NOMO-1 (cell line): ENCODE results near the gene SPEM1.

Source experiments
- DNase-seq, 2 experiments: peaks; one replicate each; lab custom pipeline; 2025; ENCODE audit not compliant: unreplicated experiment in 2 of 2; lab: John Stamatoyannopoulos, UW

Gene SPEM1, protein sequence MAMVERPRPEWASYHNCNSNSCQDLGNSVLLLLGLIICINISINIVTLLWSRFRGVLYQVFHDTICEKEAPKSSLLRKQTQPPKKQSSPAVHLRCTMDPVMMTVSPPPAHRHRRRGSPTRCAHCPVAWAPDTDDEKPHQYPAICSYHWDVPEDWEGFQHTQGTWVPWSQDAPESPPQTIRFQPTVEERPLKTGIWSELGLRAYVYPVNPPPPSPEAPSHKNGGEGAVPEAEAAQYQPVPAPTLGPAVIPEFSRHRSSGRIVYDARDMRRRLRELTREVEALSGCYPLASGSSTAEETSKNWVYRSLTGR

DNA sequence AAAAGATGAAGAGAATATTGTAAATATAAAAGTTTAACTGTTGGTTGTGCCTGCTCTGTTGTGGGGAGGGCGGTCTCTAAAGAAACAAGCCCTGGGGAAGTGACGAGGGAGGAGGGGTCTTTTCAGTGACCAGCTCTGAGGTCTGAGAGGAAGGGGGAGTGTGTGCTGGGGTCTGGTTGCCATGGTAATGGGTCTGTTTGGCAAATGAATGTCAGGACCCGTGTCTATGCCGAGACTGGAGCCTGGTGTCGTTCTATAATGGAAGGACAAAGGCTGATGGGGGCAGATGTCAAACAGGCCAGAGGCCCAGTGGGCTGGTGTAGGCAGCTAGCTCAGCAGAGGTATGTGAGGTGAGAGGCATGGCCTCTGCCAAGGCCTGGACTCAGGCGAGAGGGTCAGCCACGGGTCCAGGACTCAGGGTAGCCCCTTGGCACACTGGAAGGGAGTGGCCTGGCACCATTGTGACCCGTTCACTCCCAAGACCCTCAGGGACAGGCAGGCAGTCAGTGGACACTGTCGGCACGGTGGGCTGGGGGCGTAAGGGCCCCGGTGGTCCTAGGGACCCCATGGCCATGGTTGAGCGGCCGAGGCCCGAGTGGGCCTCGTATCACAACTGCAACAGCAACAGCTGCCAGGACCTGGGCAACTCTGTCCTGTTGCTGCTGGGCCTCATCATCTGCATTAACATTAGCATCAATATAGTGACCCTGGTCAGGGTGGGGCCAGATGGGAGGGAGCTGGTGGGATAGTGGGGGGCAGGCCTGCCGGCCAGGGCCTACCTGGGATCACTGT lies at the start of gene SPEM1:
SPEM1 (plus strand) TSS at position 506 of the 792 bp plus-strand sequence; CDS start at position 567, 61 bp downstream.
- DNase-seq: no peak

DNA sequence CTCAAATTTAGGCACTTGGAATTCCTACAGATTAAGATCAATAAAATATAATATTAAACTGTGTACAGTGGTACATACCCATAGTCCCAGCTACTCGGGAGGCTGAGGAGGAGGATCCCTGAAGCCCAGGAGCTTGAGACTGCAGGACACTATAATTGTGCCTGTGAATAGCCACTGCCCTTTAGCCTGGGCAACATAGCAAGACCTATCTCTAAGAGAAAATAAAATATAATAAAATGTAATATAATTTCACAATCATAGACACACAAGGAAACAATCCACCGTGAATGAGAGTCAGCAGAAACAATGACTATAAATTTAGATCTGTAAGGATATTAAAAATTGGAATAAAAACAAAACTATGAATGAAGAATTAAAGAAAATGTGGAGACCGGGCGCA lies 49.3 kb upstream of the SPEM1 start:
- DNase-seq: no peak

DNA sequence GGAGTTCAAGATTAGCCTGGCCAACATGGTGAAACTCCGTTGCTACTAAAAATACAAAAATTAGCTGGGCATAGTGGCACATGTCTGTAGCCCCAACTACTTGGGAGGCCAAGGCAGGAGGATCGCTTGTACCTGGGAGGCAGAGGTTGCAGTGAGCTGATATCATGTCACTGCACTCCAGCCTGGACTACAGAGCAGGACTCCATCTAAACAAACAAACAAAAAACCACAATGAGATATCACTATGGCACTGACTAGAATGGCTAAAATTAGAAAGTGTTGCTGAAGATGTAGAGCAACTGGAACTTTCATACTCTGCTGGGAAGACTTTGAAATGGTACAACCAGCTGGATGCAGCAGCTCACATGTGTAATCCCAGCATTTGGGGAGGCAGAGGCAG lies 45.8 kb upstream of the SPEM1 start:
- no peak for DNase-seq

DNA sequence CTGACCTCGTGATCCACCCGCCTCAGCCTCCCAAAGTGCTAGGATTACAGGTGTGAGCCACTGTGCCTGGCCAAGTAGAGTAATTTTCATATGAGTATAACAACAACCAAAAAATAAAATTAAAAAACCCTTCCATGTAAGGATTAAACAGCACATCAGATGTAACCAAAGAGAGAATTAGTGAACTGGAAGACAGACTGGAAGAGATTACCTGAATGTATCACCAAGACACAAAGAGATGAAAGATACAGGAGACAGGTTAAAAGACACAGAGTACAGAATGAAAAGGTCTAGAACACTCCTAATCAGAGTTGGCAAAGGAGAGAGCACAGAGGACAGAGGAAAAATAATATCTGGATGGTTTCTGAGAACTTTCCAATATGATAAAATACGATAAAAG lies 41.0 kb upstream of the SPEM1 start:
- no peak for DNase-seq

DNA sequence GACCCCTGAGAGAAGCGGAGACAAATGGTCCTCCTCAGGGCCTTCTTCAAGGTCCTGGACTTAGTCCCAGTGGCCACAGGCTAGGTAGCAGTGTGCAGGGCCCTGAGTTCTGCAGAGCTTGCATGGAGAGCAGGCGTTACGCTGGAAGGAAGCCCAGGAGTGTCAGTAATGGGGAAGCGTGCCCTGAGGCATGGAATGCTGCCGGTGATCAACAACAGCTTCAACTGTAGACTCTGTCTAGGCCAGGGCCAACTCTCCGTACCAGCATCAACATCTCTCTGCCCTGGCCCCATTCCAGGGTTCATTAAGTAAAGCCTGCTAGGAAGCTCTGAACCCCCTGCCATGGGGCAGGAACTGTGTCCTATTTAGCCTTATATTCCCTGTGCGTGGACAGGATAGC lies 39.8 kb upstream of the SPEM1 start:
- DNase-seq: no peak

DNA sequence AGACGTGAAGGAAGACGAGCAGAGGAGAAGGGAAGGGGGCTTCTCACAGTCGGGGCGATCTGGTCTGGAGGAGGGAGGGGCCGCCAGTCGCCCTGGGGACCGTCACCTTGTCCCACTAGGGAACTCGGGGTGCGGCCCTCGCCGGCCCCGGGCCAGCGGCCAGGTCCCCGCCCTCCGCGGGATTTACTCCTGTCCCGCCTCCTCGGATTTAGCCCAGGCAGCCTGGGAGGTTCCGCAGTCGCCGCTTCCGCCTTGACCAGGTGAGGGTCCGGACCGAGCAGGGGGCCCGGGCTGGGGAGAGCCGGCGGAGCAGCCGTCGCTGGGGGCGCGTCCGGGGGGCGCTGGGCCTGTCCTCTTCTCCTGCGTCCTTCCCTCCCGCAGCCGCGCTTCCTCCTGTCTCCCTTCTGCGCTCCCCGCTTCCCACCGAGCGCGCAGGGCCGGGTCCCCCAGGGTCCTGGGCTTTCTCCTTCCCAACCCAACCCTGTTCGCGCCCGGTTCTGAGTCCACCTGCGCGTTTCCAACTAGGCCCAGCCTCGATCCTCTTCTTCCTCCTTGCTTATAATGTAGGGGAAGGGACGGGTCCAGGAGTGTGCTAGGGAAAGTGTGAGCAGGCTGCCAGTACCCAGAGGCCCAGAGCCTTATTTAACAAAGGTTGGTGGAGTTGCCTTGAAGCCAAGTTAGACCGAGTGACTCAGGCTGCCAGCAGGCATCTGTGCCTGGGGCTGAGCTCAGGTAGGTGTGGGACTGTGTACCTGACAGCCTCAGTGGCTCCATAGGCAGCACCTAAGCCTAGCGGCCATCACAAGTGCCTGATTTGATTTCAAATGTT lies 39.1 kb upstream of the SPEM1 start, which contains the start of gene TNK1:
TNK1 (plus strand) TSS at position 235 of the 829 bp plus-strand sequence. CDS start 1,838 bp downstream, outside the sequence.
- DNase-seq: no peak

DNA sequence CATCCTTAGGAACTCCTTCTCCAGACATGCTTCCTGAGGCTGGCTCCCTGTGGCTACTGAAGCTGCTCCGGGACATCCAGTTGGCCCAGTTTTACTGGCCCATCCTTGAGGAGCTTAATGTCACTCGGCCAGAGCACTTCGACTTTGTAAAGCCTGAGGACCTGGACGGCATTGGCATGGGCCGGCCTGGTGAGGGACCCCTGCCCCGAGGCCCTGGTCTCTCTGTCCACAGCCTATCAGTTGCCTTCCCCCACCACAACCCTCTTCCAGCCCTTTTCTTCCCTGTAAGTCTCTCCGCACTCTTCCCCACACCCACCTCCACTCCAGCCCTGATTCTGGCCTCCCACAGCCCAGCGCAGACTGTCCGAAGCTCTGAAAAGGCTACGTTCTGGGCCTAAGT lies 37.2 kb upstream of the SPEM1 start:
- no peak for DNase-seq

DNA sequence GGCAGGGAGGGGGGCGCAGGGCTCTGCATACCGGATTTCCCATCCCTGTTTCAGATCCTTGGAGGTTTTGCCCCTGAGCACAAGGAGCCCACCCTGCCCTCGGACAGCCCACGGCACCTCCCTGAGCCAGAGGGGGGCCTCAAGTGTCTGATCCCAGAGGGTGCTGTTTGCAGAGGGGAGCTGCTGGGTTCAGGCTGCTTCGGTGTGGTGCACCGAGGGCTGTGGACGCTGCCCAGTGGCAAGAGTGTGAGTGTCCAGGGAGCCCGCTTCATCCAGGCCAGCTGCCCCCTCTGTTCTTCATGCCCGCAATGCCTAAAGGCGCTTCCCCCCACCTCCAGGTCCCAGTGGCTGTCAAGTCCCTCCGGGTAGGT lies 36.8 kb upstream of the SPEM1 start:
- DNase-seq: no peak

DNA sequence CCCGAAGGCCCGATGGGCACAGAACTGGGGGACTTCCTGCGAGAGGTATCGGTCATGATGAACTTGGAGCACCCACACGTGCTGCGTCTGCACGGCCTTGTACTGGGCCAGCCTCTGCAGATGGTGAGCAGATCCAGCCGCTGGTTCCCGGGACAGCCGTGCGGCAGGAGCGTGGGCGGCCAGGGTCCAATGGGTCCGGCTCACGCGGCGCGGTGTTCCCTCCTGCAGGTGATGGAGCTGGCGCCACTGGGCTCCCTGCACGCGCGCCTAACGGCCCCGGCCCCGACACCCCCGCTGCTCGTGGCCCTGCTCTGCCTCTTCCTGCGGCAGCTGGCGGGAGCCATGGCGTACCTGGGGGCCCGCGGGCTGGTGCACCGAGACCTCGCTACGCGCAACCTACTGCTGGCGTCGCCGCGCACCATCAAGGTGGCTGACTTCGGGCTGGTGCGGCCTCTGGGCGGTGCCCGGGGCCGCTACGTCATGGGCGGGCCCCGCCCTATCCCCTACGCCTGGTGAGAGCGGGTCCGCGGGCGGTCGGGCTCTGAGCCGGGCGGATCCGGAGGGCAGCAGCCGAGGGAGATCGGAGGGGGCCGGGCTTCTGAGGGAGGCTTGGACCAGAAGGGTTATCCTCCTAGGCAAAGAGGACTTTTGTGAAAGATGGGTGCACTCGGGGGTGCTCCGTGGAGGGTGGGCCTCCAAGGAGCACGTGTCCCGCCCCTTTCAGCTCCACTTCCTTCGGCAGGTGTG lies 36.2 kb upstream of the SPEM1 start:
- DNase-seq: peak; percentile 20 to 25

DNA sequence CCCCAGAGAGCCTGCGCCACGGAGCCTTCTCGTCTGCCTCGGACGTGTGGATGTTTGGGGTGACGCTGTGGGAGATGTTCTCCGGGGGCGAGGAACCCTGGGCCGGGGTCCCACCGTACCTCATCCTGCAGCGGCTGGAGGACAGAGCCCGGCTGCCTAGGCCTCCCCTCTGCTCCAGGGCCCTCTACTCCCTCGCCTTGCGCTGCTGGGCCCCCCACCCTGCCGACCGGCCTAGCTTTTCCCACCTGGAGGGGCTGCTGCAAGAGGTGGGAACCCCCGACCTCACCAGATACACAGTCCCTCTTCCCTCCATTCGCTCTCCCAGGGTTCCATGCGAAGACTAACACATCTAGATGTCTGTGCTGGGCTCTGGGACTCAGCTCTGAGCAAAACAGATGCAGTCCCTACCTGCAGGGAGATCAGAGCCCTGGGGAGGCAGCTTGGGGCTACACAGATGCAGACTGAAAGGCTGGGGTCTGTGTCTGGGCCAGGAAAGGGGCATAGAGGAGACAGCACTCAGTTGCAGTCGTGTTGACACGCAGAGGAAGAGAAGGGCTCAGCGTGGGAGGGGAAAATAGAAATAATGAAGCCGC lies 35.5 kb upstream of the SPEM1 start:
- no peak for DNase-seq

DNA sequence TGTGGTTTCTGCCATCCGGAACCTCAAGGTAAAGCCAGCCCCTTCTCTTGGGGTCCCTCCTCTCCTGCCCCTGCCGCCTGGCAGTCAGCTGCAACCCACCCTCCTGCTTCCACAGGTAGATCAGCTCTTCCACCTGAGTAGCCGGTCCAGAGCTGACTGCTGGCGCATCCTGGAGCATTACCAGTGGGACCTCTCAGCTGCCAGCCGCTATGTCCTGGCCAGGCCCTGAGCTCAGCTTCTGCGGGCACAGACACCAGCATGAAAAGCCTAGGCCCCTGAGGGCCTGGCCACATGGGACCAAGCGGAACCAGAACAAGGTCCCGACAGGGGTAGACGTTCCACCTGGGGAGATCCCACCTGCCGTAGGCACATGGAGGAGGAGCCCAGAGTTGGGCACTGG lies 31.3 kb upstream of the SPEM1 start:
- DNase-seq: no peak

DNA sequence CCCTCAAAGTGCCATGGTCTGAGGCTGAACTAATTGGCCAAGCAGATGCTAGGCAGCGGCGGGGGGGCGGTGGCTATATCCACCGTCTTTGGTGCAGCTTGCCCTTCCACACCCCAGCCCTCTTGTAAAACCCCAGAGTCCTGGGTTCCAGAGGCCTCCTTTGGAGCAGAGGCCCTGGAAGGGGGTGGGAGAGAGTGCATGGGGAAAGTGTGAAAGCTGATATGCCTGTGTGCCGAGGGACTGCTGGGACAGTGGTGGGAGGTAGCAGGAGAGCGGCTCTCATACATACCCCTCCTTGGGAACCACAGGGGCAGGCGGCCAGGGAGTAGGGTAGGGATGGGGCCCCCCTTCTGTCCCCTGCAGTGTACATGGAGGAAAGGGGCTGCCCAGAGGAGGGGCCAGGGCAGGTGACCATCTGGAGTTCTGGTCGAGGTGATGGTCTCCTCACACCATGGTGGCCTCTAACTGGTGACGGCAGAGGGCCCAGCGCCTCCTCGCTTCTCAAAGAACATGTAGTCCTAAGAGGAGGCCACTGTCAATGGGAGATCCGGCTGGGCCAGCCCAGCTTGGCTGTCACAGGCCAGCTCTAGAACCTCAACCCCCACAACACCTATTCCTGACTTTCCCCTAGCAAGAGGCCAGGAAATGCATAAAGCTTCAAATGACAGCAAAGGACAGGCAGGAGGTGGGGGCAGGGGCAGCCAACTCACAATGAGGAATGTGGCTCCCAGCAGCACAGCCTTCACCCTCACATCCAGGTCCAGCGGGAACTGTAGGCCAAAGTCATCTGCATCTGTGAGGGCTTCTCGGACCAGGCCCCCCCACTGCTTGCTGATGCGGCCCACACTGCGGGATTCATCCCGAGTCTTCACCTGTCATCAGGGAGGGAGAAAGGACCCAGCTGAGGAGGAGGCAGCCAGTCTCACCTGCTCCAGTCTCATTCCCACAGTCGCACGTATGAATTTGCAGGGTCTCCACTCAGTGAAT lies 29.9 kb upstream of the SPEM1 start:
- DNase-seq: no peak

DNA sequence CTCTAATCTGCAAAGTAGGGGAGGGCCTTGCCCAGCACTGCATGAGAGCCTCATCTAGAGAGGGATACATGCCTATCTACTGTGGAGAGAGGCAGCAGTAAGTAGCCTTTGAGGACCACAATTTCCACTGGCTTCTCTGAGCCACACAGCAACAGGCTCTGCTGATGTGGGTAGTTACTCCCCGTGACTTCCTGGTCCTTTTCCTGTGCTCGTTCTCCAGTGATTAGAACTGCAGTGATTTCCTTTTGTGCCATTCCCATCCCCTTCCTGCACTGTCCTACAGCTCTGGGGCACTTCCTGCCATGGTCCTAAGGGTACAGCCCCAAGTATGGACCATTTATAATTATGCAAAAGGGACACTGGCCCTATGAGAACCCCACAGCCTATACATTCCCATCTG lies 28.8 kb upstream of the SPEM1 start:
- DNase-seq: no peak

DNA sequence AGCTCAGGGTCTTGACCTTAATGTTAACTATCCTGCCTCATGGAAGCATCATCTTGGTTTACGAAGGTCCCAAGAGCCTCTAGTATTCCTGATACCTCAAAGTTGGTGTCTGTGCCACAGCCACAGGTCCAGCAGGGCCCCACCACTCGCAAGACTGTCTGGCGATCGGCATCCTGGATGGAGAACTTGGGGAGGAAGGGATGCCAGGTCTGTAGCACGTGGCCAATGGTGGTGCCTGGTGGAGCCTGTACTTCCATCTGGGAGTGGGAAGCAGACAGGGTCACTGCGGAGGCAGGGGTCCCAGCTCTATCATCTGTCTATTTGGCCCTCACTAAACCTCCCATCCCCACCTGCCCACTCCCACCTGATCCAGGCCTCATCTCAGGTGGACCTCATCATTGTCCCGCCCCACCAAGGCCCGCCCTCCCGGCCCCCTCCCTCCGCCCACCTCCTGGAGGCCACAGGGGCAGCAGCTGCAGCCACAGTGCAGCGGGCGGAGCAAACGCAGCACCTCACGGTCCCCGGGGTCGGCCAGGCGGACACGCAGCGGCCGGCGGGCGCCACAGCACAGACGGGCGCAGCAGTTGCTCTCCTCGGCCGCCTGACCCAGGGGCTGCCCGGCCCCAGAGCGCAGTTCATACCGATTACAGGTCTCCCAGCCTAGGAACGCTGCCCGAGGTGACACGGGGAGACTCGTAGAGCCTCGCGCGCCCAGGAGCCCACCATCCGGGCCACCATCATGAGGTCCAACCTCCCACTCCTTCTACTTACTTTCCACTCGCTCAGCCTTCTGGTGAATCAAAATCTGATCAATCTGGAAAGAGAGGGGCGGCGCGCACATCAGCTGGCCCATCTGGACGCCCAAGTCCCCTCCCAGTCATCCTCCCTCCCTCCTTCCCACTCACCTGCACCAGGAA lies 27.2 kb upstream of the SPEM1 start:
- DNase-seq: no peak

DNA sequence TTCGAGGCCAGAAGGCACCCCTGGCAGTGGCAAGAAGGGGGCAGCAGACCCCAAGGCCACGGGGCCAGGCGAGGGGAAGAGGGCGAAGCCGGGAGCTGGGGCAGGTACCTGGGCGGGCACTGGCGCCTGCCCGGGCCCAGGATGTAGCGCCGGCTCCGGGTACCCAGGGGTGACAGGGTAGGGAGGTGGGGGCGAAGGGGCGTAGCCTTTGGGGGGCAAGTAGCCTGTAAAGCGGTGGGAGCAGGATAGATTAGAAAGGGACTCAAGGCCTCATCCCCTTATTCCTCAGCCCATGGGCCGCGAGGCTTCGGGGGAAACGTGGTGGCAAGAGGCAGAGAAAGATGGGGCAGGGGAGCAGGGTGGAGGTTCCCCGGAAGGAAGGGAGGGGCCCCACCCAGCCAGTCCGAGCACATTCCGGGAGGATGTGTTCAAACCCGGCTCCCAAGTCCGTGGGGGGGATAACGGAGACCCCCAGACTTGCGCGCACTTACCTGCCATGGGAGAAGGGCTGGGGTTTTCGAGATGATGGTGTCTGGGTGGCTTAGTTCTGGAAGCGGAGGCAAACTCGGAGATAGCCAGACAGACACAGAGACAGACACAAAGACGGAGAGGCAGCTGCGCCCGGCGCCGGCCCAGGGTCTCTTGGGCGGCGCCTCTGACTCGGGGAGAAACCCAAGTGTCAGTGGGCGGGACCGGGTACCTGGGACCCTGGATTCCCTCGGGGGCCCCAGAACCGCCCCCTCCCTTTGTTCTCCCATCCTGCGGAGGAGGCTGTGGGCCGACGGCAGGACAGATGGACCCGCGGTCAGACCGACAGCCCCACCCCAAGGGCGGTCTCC lies 26.3 kb upstream of the SPEM1 start:
- peak in 1 of 2 experiments; percentile 13 for DNase-seq

DNA sequence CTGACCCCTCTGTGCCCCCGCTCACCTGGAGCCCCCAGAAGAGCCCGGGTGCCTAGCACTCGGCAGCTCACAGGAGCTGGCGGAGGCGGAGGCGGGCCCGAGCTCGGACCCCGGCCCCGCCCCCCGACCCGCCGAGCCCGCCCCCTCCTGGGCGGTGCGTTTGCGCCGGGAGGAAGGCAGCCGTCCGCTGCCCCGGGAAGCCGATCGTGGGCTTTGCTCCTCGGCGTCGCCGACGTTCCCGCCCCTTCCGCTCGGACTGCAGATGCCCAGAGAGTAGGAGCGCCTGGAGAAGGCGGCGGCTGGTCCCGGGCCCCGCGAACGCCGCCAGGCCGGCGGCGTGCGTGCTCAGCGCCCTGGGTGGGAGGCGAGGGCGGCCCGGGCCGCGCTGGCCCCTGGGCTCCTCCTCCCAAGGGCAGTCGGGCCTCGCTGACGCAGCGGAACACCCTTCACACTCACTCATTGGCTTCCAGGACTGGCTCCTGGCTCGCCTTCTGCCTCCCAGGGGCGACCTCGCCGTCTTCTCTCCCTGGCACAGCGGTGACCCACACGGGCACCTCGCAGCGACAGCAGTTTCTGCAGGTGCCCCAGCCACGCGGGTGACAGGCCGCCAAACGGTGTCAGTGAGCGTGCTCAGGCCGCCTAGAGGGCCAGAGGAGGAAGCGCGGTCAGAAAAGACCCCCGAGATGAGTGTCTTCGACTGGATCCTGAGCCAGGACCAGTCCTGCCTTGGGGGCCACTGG lies 25.5 kb upstream of the SPEM1 start, which contains the start of gene PLSCR3:
PLSCR3 (minus strand) TSS at position 74 of the 740 bp plus-strand sequence. CDS start 415 bp downstream, outside the sequence.
- peak; percentile 68 to 90 for DNase-seq
